HG03045 (cell line): ENCODE results near the gene PITPNC1.
"Not testable (repeated sequence)": the region's sequence is repeated elsewhere in the genome, so short reads cannot be mapped to it uniquely, and the experiment has no call there.

Experiments
- ATAC-seq: cut with Tn5 transposase; IDR thresholded peaks from one replicate; pipeline ENCODE4 v1.9.1; 2021; ENCODE audit warnings: mild to moderate bottlenecking, moderate library complexity; ENCODE audit not compliant: unreplicated experiment

Gene PITPNC1

DNA sequence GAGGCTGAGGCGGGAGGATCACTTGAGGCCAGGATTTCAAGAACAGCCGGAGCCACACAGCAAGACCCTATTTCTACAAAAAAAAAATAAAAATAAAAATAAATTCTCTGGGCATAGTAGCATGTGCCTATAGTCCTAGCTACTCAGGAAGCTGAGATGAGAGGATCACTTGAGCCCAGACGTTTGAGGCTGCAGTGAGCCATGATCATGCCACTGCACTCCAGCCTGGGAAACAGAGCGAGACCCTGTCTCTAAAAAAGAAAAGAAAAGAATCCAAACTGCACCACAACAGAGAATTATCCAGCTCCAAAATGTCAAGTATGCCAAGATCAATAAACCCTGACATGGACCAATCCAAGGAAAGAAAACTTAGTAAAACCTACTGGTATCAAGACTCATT is 261.8 kb downstream of the PITPNC1 start:
- ATAC-seq = no peak

DNA sequence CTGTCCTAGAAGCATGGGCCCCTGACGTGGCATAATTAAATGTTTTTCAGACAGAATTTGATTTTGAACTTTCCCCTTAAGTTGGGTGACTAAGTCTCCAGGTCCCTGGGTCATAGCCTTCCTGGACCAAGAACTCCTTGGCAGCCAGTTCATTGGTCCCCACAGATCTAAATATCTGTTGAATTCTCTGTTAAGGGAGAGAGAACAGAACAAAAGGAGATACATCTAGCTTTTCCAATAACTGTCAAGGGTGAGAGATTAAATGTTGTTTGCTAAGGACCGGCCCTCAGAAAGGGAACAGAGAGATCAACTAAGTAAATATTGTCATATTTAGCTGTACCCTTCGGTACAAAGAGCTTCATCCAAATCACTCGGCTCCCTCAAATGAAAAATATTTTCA is 262.5 kb downstream of the PITPNC1 start:
- ATAC-seq = no peak

DNA sequence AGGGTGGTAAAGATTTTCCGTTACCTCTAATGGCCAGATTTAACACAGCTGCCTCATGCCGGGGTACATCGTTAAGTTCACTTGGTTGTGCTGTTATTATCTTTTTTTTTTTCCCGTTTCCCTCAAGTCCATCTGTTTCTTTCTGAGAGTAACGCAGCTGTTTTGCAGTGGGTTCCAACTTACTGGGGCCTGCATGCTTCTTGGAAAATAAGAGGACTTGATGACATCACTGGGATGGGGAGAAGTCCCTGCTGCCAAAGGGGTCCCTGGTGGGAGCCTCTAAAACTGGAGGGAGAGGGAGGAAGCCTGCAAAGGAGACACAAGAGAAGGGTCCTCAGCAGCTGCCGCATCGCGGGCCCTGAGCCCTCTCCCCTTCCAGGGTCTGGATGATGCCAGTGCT is 262.9 kb downstream of the PITPNC1 start:
- no peak for ATAC-seq

DNA sequence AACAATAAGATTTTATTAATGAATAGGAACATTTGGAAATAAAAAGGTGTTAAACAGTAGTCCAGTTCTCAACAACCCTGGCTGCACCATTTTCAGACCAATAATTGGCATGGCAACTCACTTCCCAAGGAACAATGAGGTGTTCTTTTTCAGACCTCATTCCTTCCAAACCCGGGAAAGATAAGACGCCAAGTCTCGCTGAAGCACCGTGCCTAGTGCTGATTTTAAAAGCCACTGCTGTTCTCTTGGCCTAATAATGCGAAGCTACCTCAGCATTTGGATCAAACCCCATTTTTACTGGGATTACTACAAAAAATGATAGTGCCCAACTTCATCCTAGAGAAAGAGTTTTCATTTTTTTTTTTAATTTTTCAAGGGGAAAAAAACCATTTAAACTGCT is 265.4 kb downstream of the PITPNC1 start:
- ATAC-seq = no peak

DNA sequence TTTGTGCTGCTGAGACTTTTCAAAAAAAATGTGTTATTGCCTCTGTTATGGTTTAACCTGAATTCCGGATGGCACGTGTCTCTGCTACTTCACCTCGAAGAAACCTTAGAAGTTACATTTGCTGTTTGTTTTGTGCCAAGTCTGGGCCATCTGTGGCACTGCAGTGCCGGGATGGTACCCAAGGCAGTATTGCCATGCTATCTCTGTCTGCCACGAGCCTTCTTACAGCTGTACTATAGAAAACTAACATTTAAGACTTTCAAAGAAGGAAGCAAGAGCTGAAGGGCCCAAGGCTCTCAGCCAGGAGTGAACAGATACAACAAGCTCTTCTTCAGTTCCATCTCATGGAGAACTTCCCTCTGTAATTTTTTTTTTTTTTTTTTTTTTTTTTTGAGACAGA is 267.0 kb downstream of the PITPNC1 start:
- ATAC-seq = no peak

DNA sequence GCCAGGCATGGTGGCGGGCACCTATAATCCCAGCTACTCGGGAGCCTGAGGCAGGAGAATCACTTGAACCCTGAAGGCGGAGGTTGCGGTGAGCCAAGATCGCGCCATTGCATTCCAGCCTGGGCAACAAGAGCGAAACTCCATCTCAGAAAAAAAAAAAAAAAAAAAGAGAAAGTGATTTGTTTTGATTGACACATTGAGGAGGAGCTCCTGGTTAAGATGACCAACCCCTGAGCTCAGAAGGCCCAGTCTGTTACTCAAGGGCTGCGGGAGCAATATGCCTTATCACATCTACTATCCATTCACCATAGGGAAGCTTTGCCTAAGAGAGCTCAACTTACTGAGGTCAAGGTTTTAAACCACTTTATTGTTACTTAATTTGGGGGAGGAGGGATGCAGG is 268.1 kb downstream of the PITPNC1 start:
- not testable (repeated sequence) for ATAC-seq

DNA sequence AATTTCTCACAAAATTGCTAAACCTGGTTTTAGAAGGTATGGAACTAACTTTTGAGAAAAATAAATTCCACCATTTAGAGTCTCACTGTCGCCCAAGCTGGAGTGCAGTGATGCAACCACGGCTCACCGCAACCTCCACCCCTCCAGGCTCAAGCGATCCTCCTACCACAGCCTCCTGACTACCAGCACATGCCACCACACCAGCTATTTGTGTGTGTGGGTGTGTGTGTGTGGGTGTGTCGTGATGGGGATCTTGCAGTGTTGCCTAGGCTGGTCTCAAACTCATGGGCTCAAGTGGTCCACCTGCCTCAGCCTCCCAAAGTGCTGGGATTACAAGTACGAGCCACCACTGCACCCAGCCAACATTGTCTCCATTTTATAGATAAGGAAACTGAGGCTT is 269.4 kb downstream of the PITPNC1 start:
- ATAC-seq = no peak

DNA sequence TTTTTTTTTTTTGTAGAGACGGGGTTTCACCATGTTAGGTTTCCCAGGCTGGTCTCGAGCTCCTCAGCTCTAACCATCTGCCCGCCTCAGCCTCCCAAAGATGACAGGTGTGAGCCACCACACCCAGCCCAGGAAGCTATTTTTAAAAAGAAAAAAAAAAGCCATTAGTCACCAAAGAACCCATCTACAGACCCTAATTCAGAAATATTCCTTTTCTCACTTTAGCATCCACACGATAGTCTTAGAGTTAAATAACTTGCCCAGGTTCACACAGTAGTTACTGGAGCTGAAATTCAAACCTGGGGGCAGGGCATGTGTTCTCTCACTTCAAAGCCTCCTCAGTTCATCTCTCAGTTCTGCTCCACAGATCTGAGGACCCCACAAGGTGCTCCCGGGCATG is 270.4 kb downstream of the PITPNC1 start:
- ATAC-seq = peak; percentile 48

DNA sequence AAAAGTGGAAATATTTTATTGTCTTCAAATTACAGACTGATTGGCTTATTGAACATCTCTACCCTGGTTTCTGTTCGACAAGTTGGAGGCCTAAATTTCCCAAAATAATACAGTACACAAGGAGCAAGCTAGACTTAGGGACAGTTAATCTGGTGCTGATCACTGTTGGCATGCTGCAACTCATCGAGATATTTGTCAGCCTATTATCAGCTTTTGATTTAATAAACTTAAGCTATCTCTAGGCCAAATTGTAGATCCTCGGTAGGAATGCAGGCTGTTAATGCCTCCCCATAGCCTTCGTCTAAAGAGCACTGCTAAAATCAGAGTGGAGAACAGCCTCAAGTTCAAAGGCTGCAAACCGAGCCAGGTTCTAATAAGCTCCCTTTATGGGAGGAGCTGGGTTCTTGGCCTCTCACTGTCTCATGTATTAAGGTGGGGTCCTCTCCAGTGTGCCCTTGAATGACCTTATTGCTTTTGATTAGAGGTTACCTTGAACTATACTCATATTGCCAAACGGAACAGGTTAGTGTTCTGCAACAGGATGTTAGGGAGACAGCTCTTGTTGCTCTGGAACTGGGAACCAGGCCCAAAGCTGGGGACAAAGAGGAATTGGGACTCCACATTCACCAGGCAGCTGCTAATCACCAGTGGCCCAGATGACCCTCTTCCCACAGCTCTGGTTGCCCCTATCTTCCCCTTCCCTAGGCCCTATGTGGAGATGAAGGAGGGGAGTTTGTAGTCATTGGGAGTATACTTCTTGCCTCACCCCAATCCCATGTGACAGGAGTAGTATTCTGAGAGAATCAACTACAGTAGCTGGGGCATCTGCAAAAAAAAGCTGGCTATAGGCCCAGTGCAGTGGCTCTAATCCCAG is 271.2 kb downstream of the PITPNC1 start:
- no peak for ATAC-seq

DNA sequence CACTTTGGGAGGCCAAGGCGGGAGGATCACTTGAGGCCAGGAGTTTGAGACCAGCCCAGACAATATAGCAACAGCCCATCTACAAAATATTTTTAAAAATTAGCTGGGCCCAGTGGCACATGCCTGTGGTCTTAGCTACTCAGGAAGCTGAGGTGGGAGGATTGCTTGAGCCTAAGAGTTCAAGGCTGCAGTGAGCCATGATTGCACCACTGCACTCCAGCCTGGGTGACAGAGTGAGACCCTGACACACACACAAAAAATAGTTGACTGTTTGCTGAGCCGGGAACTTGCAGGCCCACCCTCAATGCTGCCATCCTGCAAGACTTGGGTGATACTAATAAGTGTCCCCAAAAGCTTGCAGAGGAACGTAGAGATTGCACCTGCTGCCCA is 271.8 kb downstream of the PITPNC1 start:
- not testable (repeated sequence) for ATAC-seq

DNA sequence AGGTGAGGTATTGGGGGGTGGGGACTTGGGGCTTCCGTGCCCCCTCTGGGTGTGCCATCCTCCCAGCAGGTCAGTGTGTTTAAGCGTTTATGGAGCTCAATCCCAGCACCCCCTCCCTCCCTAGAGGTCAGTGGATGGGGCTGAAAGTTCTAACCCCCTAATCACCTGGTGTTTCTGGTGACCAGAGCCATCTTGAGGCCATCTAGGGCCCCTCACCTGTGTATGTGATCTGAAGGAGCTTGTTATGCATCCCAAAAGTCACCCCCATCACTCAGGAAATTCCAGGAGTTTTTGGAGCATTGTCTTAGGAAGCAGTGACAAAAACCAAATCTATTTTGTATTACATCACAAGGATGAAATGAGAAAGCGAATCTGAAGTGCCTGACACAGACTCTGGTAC is 272.8 kb downstream of the PITPNC1 start:
- ATAC-seq = no peak

DNA sequence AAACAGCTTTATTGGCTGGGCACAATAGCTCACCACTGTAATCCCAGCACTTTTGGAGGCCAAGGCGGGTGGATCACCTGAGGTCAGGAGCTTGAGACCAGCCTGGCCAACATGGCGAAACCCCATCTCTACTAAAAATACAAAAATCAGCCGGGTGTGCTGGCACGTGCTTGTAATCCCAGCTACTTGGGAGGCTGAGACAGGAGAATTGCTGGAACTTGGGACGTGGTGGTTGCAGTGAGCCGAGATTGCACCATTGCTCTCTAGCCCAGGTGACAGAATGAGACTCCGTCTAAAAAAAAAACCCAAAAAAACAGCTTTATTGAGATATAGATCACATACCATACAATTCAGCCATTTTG is 274.1 kb downstream of the PITPNC1 start:
- not testable (repeated sequence) for ATAC-seq

DNA sequence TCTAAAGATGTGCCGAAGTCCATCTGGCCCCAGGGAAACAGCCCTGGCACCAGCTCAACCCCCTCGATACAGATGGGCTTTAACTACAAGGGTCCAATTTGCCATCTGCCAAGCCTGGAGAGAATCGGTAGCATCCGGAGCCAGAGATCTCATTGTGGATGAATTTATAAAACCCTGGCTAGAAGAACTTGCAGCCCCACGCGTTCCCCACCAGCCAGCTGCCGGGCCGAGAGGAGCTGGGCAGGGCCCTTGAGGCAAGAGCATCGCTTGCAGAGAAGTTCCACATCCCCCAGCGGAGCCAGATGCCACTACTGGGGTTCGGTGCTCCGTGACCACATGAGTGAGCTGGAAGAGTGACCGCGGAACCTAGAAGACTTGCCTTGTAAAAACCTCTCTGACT is 275.4 kb downstream of the PITPNC1 start:
- ATAC-seq = no peak

DNA sequence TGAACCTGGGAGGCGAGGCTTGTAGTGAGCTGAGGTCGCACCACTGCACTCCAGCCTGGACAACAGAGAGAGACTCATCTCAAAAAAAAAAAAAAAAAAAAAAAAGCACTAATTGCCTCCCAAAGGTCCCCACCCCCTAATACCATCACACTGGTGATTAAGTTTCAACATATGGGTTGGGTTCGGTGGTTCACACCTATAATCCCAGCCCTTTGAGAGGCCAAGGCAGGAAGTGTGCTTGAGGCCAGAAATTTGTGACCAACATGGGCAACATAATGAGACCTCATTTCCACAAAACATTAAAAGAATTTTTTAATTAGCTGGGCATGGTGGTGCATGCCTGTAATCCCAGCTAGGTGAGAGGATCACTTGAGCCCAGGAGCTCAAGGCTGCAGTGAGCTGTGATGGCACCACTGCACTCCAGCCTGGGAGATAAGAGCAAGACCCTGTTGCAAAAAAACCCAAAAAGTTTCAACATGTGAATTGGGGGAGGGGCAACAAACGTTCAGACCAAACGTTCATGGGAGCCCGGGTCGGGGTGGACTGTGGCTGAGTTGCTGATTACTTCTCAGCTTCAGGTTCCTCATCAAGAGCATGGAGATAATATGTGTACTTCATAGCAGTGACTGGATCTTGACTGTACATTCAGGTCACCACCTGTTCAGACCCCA is 278.5 kb downstream of the PITPNC1 start:
- no peak for ATAC-seq

DNA sequence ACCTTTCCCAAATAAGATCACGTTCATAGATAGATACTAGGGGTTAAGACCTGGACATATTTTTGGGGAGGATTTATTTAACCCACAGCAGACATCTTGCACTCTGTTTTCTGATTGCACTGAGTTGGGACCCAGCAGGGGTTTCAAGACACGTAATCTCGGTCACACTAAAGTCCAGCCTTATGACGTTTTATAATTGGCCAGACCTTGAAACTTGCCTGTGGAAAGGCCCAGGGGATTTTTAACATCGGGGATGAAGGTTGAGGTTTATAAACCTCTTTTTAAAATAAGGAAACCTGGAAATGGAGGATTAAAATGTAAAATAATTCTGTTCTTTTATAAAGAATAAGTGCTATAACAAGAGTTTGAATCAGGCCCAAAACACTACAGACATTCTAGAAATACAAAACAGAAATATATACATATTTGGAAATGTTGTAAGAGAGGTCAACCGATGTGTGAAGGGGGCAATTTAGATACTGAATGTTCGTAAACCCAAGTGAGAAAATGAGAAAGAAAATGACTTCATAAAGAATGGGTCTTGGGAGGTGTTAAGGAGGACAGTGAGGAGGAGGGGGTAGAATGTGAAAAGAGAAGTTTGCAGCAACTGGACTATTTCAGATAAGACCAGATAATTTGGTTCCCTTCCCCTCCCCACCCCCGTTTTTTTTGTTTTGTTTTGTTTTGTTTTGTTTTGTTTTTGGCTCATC is 279.6 kb downstream of the PITPNC1 start:
- ATAC-seq = no peak

DNA sequence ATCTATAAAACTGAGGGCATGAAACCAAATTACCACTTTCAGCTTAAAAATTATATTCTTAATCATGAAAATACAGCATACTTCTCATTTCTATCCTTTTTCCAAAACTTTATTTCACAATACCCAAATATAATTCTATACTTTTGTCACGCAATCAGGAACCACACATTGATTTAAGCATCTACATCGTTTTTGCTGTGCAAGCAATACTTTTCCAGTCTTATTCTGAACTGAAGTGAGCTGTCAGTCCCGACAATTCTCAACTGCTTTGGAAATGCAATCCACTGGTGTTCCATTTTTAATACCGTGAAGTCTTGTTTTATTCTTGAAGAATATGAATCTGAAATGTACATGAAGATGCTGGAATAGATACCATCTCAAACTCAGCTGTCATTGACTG is 280.5 kb downstream of the PITPNC1 start:
- no peak for ATAC-seq

DNA sequence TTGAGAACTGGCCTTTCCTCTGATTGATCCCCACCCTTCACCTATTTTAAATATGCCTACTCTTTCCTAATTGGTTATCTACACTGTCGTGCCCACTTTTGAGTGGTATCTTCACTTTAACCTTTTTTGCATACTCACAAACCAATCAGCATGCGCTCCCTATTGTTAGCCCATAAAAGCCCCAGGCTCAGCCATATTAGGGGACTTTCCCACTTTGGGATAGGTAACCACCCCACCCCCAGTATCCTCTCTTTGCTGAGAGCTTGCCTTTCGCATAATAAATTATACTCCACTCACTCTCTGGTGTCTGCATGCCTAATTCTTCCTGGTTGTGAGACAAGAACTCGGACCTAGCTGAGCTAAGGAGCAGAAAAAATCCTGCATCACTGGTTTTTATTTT is 281.2 kb downstream of the PITPNC1 start:
- ATAC-seq = no peak

DNA sequence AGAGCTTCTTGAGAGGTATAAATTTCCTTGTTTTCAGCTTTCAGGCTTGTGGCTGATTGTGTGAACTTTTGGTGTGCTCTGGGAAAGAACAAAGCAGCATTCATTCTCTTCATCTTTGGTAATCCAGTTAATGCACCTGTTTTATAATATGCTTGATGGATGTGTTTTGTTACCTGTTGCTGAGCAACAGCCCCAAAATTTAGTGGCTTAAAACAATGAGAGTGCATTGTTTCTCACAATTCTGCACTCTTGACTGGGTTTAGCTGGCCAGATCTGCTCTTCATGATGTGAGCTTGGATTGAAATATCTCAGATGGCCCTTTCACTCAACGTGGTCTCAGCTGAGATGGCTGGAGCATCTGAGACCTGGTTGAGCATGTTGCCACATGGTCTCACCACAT is 281.9 kb downstream of the PITPNC1 start:
- ATAC-seq = no peak

DNA sequence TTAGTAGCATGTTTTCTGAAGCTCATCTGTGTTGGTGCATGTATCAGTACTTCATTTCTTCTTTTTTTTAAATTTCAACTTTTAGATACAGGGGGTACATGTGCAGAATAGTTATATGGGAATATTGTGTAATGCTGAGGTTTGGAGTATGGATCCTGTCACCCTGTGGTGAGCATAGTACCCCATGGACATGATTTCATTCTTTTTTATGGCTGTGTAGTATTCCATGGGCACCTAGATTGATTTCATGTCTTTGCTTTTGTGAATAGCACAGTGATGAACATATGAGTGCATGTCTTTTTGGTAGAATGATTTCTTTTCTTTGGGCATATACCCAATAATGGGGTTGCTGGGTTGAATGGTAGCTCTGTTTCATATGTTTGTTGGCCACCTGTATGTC is 285.6 kb downstream of the PITPNC1 start:
- ATAC-seq = no peak

DNA sequence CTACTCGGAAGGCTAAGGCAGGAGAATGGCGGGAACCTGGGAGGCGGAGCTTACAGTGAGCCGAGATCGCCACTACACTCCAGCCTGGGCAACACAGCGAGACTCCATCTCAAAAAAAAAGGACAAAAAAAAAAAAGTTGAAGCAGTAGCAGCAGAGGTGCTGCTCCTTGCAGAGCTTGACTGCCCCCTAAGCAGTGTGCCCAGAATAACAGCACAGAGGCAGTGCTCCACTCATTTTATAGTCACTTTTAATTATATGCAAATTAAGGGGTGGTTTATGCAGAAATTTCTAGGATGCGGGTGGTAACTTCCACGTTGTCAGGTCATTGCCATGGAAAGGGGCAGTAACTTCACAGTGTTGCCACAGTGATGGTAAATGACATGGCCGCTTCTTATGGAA is 286.4 kb downstream of the PITPNC1 start:
- no peak for ATAC-seq

DNA sequence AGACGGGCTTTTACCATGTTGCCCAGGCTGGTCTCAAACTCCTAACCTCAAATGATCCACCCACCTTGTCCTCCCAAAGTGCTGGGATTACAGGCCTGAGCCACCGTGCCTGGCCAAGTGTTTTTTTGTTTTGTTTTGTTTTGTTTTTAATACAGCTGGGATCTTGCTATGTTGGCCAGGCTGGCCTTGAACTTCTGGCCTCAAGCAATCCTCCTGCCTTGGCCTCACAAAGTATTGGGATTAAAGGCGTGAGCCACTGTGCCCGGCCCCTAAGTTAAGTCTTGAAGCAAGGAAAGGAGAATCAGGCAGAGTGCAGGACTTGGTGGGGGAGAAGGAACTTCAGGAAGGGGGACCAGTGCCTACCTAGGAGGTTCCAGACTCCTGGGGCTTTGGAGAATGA is 288.9 kb downstream of the PITPNC1 start:
- ATAC-seq = no peak

DNA sequence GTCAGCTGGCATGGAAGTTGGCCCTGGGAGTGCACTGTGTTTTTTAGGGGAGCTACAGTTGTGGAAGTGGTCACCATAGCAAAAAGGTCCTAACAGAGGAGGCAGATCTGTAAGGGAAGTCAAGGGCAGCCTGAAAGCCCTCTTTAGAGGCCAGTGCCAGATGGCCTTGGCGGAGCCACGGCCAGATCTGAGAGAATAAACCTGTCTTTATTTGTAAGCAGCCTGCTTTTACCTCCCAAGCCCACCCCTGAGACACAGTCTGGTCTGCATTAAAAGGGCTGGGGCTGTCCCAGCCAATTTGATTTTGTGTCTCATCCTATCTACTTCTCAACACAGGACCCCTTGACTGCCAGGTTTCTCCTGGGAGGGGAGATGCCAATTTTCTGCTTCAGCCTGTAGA is 289.6 kb downstream of the PITPNC1 start:
- ATAC-seq = no peak
